K562 (cell line): ENCODE data around the gene ACAD8. TPM values are rescaled to one million over a fixed set of nuclear protein-coding genes. Genes with fewer than 3 reads are reported as not detected.

ENCODE experiments used
- CBFA2T2 ChIP-seq: fragments of 450-650 bp; conservative IDR thresholded peaks from 2 replicates; pipeline ENCODE4 v1.6.1; 2017; ENCODE audit warnings: mild to moderate bottlenecking
- CBFA2T3 ChIP-seq: fragments of 450-650 bp; IDR thresholded peaks from 2 replicates; pipeline ENCODE4 v1.6.1; 2017
- CEBPB ChIP-seq: fragments of 450-650 bp; IDR thresholded peaks from 2 replicates; pipeline ENCODE4 v1.6.1; 2016; ENCODE audit warnings: missing genetic modification characterization, missing compliant biosample characterization
- DPF2 ChIP-seq: fragments of 450-650 bp; IDR thresholded peaks from 2 replicates; pipeline ENCODE4 v1.6.1; 2016
- E2F4 ChIP-seq: sonication (generic); formaldehyde crosslinking; IDR thresholded peaks from 2 replicates; pipeline ENCODE4 v1.8.0; 2022; ENCODE audit warnings: mild to moderate bottlenecking, low read depth, missing genetic modification reagents
- ELF2 ChIP-seq: fragments of 250-450 bp; sonication (Bioruptor Pico); IDR thresholded peaks from 2 replicates; pipeline ENCODE4 v1.5.0; 2021; ENCODE audit warnings: mild to moderate bottlenecking
- GATA2 ChIP-seq: sonication (generic); formaldehyde crosslinking; IDR thresholded peaks from 2 replicates; pipeline ENCODE4 v1.4.0; 2020; ENCODE audit warnings: mild to moderate bottlenecking, missing genetic modification reagents
- IFI16 ChIP-seq: fragments of 250-450 bp; sonication (Bioruptor Pico); IDR thresholded peaks from 2 replicates; pipeline ENCODE4 v2.1.2; 2022; ENCODE audit warnings: mild to moderate bottlenecking, inconsistent platforms
- KDM2B ChIP-seq: fragments of 250-450 bp; sonication (Bioruptor Pico); IDR thresholded peaks from 2 replicates; pipeline ENCODE4 v1.8.0; 2021; ENCODE audit warnings: mild to moderate bottlenecking, moderate library complexity
- NRF1 ChIP-seq, 2 experiments: fragments of 450-650 bp; IDR thresholded peaks in 1 of 2; conservative IDR thresholded peaks in 1 of 2; 2 replicates each; pipeline ENCODE4 v1.6.1; 2014; ENCODE audit warnings: mild to moderate bottlenecking in 2 of 2
- RCOR1 ChIP-seq, 2 experiments: IDR thresholded peaks; 2 replicates each; pipeline ENCODE4 v1.6.1; 2012; ENCODE audit warnings: low read depth in 2 of 2, low read length in 2 of 2, borderline replicate concordance in 1 of 2, improper control_type of control experiment in 1 of 2
- SETDB1 ChIP-seq: IDR thresholded peaks from one replicate; pipeline ENCODE4 v1.6.1; 2012; ENCODE audit warnings: low read length, control low read depth, inconsistent platforms
- SMARCE1 ChIP-seq: fragments of 450-650 bp; IDR thresholded peaks from 2 replicates; pipeline ENCODE4 v1.7.1; 2016; ENCODE audit warnings: mild to moderate bottlenecking
- STAT5B ChIP-seq: fragments of 250-450 bp; sonication (Bioruptor Pico); IDR thresholded peaks from 2 replicates; pipeline ENCODE4 v1.8.0; 2021; ENCODE audit warnings: mild to moderate bottlenecking, inconsistent platforms
- TEAD4 ChIP-seq, 2 experiments: sonication (generic) in 1 of 2; formaldehyde crosslinking in 1 of 2; IDR thresholded peaks; 2 replicates each; pipeline versions ENCODE4 v1.6.1 to v1.8.0; 2012 to 2022; ENCODE audit warnings: borderline replicate concordance in 1 of 2, inconsistent platforms in 1 of 2, low read length in 1 of 2, mild to moderate bottlenecking in 1 of 2, missing genetic modification reagents in 1 of 2
- ZNF175 ChIP-seq: fragments of 200-800 bp; sonication (Bioruptor generic); IDR thresholded peaks from 2 replicates; pipeline ENCODE4 v1.6.1; 2016; ENCODE audit warnings: low read depth, mild to moderate bottlenecking, missing genetic modification characterization, missing compliant biosample characterization
- ZNF263 ChIP-seq: sonication (generic); formaldehyde crosslinking; IDR thresholded peaks from 2 replicates; pipeline ENCODE4 v1.8.0; 2022; ENCODE audit warnings: mild to moderate bottlenecking, missing genetic modification reagents, borderline replicate concordance
- ZNF384 ChIP-seq: IDR thresholded peaks from 2 replicates; pipeline ENCODE4 v1.6.1; 2012; ENCODE audit warnings: low read depth, low read length, improper control_type of control experiment
- ZNF431 ChIP-seq: sonication (generic); formaldehyde crosslinking; IDR thresholded peaks from 2 replicates; pipeline ENCODE4 v1.8.0; 2022; ENCODE audit warnings: mild to moderate bottlenecking, missing genetic modification reagents
- ZNF592 ChIP-seq: fragments of 450-650 bp; IDR thresholded peaks from 2 replicates; pipeline ENCODE4 v1.6.1; 2017; ENCODE audit warnings: antibody characterized with exemption, mild to moderate bottlenecking
- ZNF639 ChIP-seq, 2 experiments: fragments of 200-800 bp in 1 of 2; sonication (Bioruptor generic) in 1 of 2; sonication (generic) in 1 of 2; formaldehyde crosslinking in 1 of 2; IDR thresholded peaks in 1 of 2; conservative IDR thresholded peaks in 1 of 2; 2 replicates each; pipeline versions ENCODE4 v1.5.0 to v1.6.1; 2016 to 2020; ENCODE audit warnings: missing compliant biosample characterization in 1 of 2, missing genetic modification characterization in 1 of 2, missing genetic modification reagents in 1 of 2
- ZNF830 ChIP-seq: fragments of 250-450 bp; sonication (Bioruptor Pico); IDR thresholded peaks from 2 replicates; pipeline ENCODE4 v1.5.0; 2021; ENCODE audit warnings: mild to moderate bottlenecking
- polyA plus RNA-seq, 8 experiments: library from polyadenylated mRNA; depleted of rRNA in 4 of 8; stranded (reverse) in 5 of 8; unstranded in 3 of 8; fragments of >200 nt; fragmentation: Nextera tagmentation in 2 of 8; fragmentation: Illumina TruSeq in 1 of 8; extraction: Ambion mirVana in 2 of 8; extraction: Trizol in 1 of 8; gene quantifications; 2 replicates each; pipeline versions ENCODE4 v1.2.1 to v1.2.3, GENCODE V29; 2011 to 2014; ENCODE audit warnings: inconsistent platforms in 1 of 8, missing spikeins in 1 of 8
- total RNA-seq, 7 experiments: library from RNA; depleted of rRNA in 6 of 7; stranded (reverse); fragments of >200 nt in 6 of 7; fragmentation: Illumina TruSeq in 2 of 7; extraction: Trizol in 2 of 7; gene quantifications; 2 replicates each; pipeline versions ENCODE4 v1.2.1 to v1.2.3, GENCODE V29; 2011 to 2021; ENCODE audit warnings: low replicate concordance in 1 of 7

ACAD8 gene
- total and polyA plus RNA-seq, 9 of the 15 experiments (the other 6 are each of a cell fraction or from before 2014, with no cell fraction given): 6.5 to 34.1 (median 20.1) TPM

- TF ChIP-seq ZNF639 (CRISPR knock-in tag; conservative IDR thresholded peaks at IDR 0.05 in 1 of 2, IDR thresholded peaks at IDR 0.05 in 1 of 2) (no peak), ZNF431 (no peak), TEAD4 (IDR thresholded peaks at IDR 0.05; ENCODE audit: low read length) (peak; percentile 33; the same call in 1 of the 2 replicates), TEAD4 (CRISPR knock-in tag; IDR thresholded peaks at IDR 0.05; ENCODE audit: borderline replicate concordance) (no peak), IFI16 (CRISPR knock-in tag) (no peak), SETDB1 (no peak), CBFA2T2 (0 out of 2 replicates have a peak, but pooled peaks have one; percentile 16), RCOR1 (IDR thresholded peaks at IDR 0.05; ENCODE audit: borderline replicate concordance in 1 of 2, low read depth in 2 of 2, low read length in 2 of 2) (peak in 1 of 2 experiments; percentile 35; a peak in 1 of 4 replicates), KDM2B (CRISPR knock-in tag) (no peak), STAT5B (no peak), ZNF592 (no peak), ZNF263 (CRISPR knock-in tag) (no peak), GATA2 (CRISPR knock-in tag) (0 out of 2 replicates have a peak, but pooled peaks have one; percentile 22), ZNF384 (no peak), CBFA2T3 (peak; percentile 44; the same call in 1 of the 2 replicates), ZNF175 (CRISPR knock-in tag) (no peak), CEBPB (peak; percentile 83), ZNF830 (CRISPR knock-in tag) (no peak), SMARCE1 (0 out of 2 replicates have a peak, but pooled peaks have one; percentile 32), E2F4 (CRISPR knock-in tag) (no peak), NRF1 (conservative IDR thresholded peaks at IDR 0.05 in 1 of 2, IDR thresholded peaks at IDR 0.05 in 1 of 2) (no peak), DPF2 (peak; percentile 59; the same call in 1 of the 2 replicates), ELF2 (no peak)
These were observed 16.4 kb upstream of the ACAD8 start (continued) for GRCh38 chr11:134236834-134237556.
